ENCODE measurements around the gene FIGNL1. TPM values are rescaled to one million over a fixed set of nuclear protein-coding genes. Genes with fewer than 3 reads are reported as not detected.

FIGNL1 gene
- total and polyA plus RNA-seq, 2 donors (not counting 3 experiments of a cell fraction or from before 2014, with no cell fraction given), result 20.8 to 49.3 TPM

DNA sequence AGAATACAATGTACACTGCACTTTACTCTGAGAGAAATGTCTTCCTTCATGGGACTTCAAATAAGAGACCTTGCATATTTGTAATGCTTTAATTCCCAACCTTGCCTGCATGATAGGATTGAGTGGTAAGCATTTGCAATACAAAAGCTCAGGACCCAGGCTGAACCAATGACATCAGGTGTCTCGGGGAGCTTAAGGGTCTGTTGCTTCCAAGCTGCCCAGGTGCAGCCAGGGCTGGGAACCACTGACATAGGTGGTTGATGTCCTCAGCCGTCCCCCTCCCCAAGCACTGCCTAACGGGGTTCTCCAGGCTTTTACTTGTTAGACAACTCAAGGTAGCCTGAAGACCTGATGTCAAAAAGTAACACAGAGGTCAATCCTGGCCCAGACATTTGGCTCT lies 29.1 kb downstream of the FIGNL1 start:
- H3K9ac ChIP-seq (replicated peaks; ENCODE audit: extremely low read depth, insufficient read depth, low read length), result no peak overlapping the region
- no peaks in the 10 kb centered on the region for H3K9me3 ChIP-seq (replicated peaks; ENCODE audit: control insufficient read depth, insufficient read depth, low read length)
- BruUV-seq (replicated peaks), result no TSS peak
- FAIRE-seq (no peak), DNase-seq (ENCODE audit: low read depth, low spot score) (no peak)
- ChIA-PET POLR2A (no interaction called here), CTCF (interaction anchor here (0.8 to 4.5 kb wide), 4 partner anchors 22 to 742 kb away, joined by 3 to 49 read pairs (median 4); no protein-coding TSS in a partner anchor)
- H3K27me3 ChIP-seq (ENCODE audit: control insufficient read depth in 2 of 2, insufficient read depth in 2 of 2, low read length in 2 of 2), result peaks cover 0 to 3% of the 10 kb centered on the region in 2 experiments
- H3K27ac ChIP-seq (ENCODE audit: insufficient read depth, low read depth, low read length), result no peak overlapping the region
- H3K79me2 ChIP-seq (ENCODE audit: control insufficient read depth, insufficient read depth, low read length), result no peaks in the 10 kb centered on the region
- no peak for TF ChIP-seq POLR2A (IDR thresholded peaks at IDR 0.05; ENCODE audit: low read depth, low read length)
- no peak for TF ChIP-seq CTCF (IDR thresholded peaks at IDR 0.05; ENCODE audit: extremely low read depth in 1 of 2, insufficient read depth in 1 of 2, low read depth in 1 of 2, low read length in 2 of 2)
- TF ChIP-seq MYC (IDR thresholded peaks at IDR 0.05; ENCODE audit: low read depth, low read length), result no peak
- TF ChIP-seq FOS (IDR thresholded peaks at IDR 0.05; ENCODE audit: borderline replicate concordance, insufficient read depth, low read length), result no peak
- no peak for TF ChIP-seq POLR2AphosphoS5 (IDR thresholded peaks at IDR 0.05; ENCODE audit: insufficient read depth, low read depth, low read length)
- no peak for TF ChIP-seq MAX (IDR thresholded peaks at IDR 0.05; ENCODE audit: insufficient read depth, insufficient read length)
- no peak for TF ChIP-seq GATA2 (IDR thresholded peaks at IDR 0.05; ENCODE audit: insufficient read depth, insufficient read length, low read depth, low read length)
- no peak for TF ChIP-seq JUN (IDR thresholded peaks at IDR 0.05; ENCODE audit: borderline replicate concordance, insufficient read depth, insufficient read length, low read depth)
- no peak for TF ChIP-seq EZH2 (IDR thresholded peaks at IDR 0.05; ENCODE audit: borderline replicate concordance, low read depth, low read length, severe bottlenecking)
- dilution Hi-C loops (cut with MboI; ENCODE audit: extremely low pct_ligation_motif_present, low sequenced_read_pairs), result no loop called here
- no peak overlapping the region for H3K4me2 ChIP-seq (ENCODE audit: insufficient read depth, low read length)
- no peak overlapping the region for H2AFZ ChIP-seq (ENCODE audit: low read depth, low read length)
- no peak overlapping the region for H3K4me3 ChIP-seq (replicated peaks in 1 of 3; ENCODE audit: insufficient read depth in 1 of 3, low read depth in 1 of 3, low read length in 3 of 3)
- no peaks in the 10 kb centered on the region for H3K9me1 ChIP-seq (replicated peaks; ENCODE audit: control insufficient read depth, extremely low read depth, insufficient read depth, low read length)
- H3K4me1 ChIP-seq (ENCODE audit: control insufficient read depth, extremely low read depth, insufficient read depth, low read length), result peaks cover 12% of the 10 kb centered on the region
- no peaks in the 10 kb centered on the region for H3K36me3 ChIP-seq (ENCODE audit: control insufficient read depth in 2 of 2, extremely low read depth in 1 of 2, insufficient read depth in 2 of 2, low read length in 2 of 2)
- no peaks in the 10 kb centered on the region for H4K20me1 ChIP-seq (replicated peaks; ENCODE audit: control insufficient read depth, extremely low read depth, insufficient read depth, low read length)
- intact Hi-C loops (cut with micrococcal nuclease), result no loop called here

All from endothelial cell of umbilical vein (primary cell).